Activated gamma-delta T cell treated with Interleukin-2 at 50 U/mL for 16 hours (primary cell): Measurements from ENCODE around the gene ECHDC3.
"Not testable (repeated sequence)": the region's sequence is repeated elsewhere in the genome, so short reads cannot be mapped to it uniquely, and the experiment has no call there.

Source experiments
- DNase-seq: peaks from one replicate; pipeline ENCODE4 v3.0.0-alpha.2; 2020

ECHDC3 gene

GRCh38 chr10:11742009-11742778 is at the start of gene ECHDC3:
Gene ECHDC3, plus strand, starts transcription at chr10:11742382. Its CDS starts 195 bp downstream, at chr10:11742577.
- peak; percentile 30 for DNase-seq

- no peak for DNase-seq
Observed at GRCh38 chr10:11693376-11693775, 48.8 kb upstream of the ECHDC3 start.

- no peak for DNase-seq
Observed at GRCh38 chr10:11695779-11696178, 46.4 kb upstream of the ECHDC3 start.

GRCh38 chr10:11697718-11698527 is 44.3 kb upstream of the ECHDC3 start:
- no peak for DNase-seq

GRCh38 chr10:11698691-11699549 is 43.3 kb upstream of the ECHDC3 start:
- DNase-seq: no peak

GRCh38 chr10:11699550-11700097 is 42.6 kb upstream of the ECHDC3 start:
- DNase-seq: no peak

- no peak for DNase-seq
Observed at GRCh38 chr10:11700539-11700938, 41.6 kb upstream of the ECHDC3 start.

GRCh38 chr10:11701451-11702095 is 40.6 kb upstream of the ECHDC3 start:
- DNase-seq: no peak

GRCh38 chr10:11702264-11702663 is 39.9 kb upstream of the ECHDC3 start:
- no peak for DNase-seq

GRCh38 chr10:11704092-11704491 is 38.1 kb upstream of the ECHDC3 start:
- no peak for DNase-seq

GRCh38 chr10:11705722-11706121 is 36.5 kb upstream of the ECHDC3 start:
- no peak for DNase-seq

GRCh38 chr10:11706895-11707567 is 35.2 kb upstream of the ECHDC3 start:
- DNase-seq: no peak

GRCh38 chr10:11707624-11708350 is 34.4 kb upstream of the ECHDC3 start:
- DNase-seq: no peak

- not testable (repeated sequence) for DNase-seq
Observed at GRCh38 chr10:11708801-11709200, 33.4 kb upstream of the ECHDC3 start.

GRCh38 chr10:11712744-11713143 is 29.4 kb upstream of the ECHDC3 start:
- DNase-seq: no peak

- DNase-seq: no peak
Observed at GRCh38 chr10:11713186-11713743, 28.9 kb upstream of the ECHDC3 start.

GRCh38 chr10:11713963-11714362 is 28.2 kb upstream of the ECHDC3 start:
- no peak for DNase-seq

GRCh38 chr10:11714750-11715365 is 27.3 kb upstream of the ECHDC3 start:
- DNase-seq: no peak

GRCh38 chr10:11715815-11716494 is 26.2 kb upstream of the ECHDC3 start:
- no peak for DNase-seq

GRCh38 chr10:11716686-11717085 is 25.5 kb upstream of the ECHDC3 start:
- DNase-seq: no peak
